Fibroblast of the aortic adventitia (primary cell): ENCODE results near the gene REEP1. TPM values are rescaled to one million over a fixed set of nuclear protein-coding genes. Genes with fewer than 3 reads are reported as not detected.
"Not testable (repeated sequence)": the region's sequence is repeated elsewhere in the genome, so short reads cannot be mapped to it uniquely, and the experiment has no call there.

ENCODE experiments used
- DNase-seq: peaks from one replicate; pipeline ENCODE4 v3.0.0-alpha.2; 2010; ENCODE audit warnings: low read depth
- H3K4me3 ChIP-seq: 2 replicates; pipeline ENCODE4 v1.5.1; 2011; ENCODE audit warnings: low read depth, mild to moderate bottlenecking, control low read depth, low read length, moderate library complexity
- total RNA-seq: library from RNA; depleted of rRNA; stranded (reverse); fragments of >200 nt; gene quantifications from 2 replicates; pipeline ENCODE4 v1.2.3, GENCODE V29; 2012; ENCODE audit warnings: low replicate concordance
- TF ChIP-seq, protein P1 (sequence below): IDR thresholded peaks from 2 replicates; pipeline ENCODE4 v1.5.1; 2011; ENCODE audit warnings: mild to moderate bottlenecking, low read length, control low read depth, inconsistent platforms; ENCODE audit not compliant: insufficient read depth

The REEP1 gene
- total RNA-seq, 1 donor = 0.27 TPM

- no peak overlapping the region for H3K4me3 ChIP-seq
- DNase-seq = no peak
- TF ChIP-seq, protein P1, sequence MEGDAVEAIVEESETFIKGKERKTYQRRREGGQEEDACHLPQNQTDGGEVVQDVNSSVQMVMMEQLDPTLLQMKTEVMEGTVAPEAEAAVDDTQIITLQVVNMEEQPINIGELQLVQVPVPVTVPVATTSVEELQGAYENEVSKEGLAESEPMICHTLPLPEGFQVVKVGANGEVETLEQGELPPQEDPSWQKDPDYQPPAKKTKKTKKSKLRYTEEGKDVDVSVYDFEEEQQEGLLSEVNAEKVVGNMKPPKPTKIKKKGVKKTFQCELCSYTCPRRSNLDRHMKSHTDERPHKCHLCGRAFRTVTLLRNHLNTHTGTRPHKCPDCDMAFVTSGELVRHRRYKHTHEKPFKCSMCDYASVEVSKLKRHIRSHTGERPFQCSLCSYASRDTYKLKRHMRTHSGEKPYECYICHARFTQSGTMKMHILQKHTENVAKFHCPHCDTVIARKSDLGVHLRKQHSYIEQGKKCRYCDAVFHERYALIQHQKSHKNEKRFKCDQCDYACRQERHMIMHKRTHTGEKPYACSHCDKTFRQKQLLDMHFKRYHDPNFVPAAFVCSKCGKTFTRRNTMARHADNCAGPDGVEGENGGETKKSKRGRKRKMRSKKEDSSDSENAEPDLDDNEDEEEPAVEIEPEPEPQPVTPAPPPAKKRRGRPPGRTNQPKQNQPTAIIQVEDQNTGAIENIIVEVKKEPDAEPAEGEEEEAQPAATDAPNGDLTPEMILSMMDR = no peak
These were observed 126.2 kb downstream of the REEP1 start for GRCh38 chr2:86211033-86211795.

- no peak overlapping the region for H3K4me3 ChIP-seq
- DNase-seq = no peak
- TF ChIP-seq, protein P1 = no peak
These were observed 133.0 kb downstream of the REEP1 start for GRCh38 chr2:86204458-86204857.

DNA sequence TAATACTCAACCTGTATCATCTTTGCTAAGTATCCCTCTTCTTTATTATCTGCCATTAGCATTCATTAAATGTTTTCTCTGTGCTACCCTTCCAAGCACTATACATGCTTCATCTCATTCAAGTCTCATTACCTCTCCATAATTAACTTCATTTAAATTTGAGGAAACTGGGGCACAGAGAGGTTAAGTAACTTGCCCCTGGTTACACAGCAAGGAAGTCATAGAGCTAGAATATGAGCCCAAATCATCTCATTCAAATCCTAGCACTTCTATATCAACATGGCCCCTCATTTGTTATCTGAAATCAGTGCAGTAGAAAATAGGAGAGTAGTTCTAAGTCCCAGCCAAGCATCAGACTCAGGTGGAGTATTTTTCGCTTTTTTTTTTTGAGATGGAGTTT is 133.8 kb downstream of the REEP1 start:
- no peak for DNase-seq
- no peak overlapping the region for H3K4me3 ChIP-seq
- TF ChIP-seq, protein P1 = no peak

GRCh38 chr2:86202702-86203101 is 134.7 kb downstream of the REEP1 start:
- H3K4me3 ChIP-seq = no peak overlapping the region
- no peak for DNase-seq
- TF ChIP-seq, protein P1 = no peak

GRCh38 chr2:86202336-86202692 is 135.1 kb downstream of the REEP1 start:
- no peak overlapping the region for H3K4me3 ChIP-seq
- TF ChIP-seq, protein P1 = no peak
- DNase-seq = no peak

GRCh38 chr2:86201671-86202335 is 135.6 kb downstream of the REEP1 start:
- H3K4me3 ChIP-seq = no peak overlapping the region
- peak; percentile 39 for DNase-seq
- TF ChIP-seq, protein P1 = peak; percentile 11

DNA sequence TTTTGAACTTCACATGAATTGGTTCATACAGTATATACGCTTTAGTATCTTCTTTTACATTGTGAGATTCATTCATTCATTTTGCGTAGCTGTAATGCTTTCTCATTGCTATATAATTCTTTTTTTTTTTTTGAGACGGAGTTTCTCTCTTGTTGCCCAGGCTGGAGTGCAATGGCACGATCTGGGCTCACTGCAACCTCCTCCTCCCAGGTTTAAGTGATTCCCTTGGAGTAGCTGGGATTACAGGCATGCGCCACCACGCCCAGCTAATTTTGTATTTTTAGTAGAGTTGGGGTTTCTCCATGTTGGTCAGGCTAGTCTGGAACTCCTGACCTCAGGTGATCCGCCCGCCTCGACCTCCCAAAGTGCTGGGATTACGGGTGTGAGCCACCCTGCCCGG is 136.9 kb downstream of the REEP1 start:
- peak overlapping the region; percentile 72 for H3K4me3 ChIP-seq

More for the DNA sequence above, 136.9 kb downstream of the REEP1 start:
- DNase-seq = not testable (repeated sequence)
